Activated naive CD4-positive, alpha-beta T cell treated with anti-CD3 and anti-CD28 coated beads for 36 hours (primary cell): ENCODE data around the gene CD247. TPM values are rescaled to one million over a fixed set of nuclear protein-coding genes. Genes with fewer than 3 reads are reported as not detected.

Source experiments
- CTCF ChIA-PET: fragments of 350-600 bp; sonication (Branson Sonifier 250); formaldehyde crosslinking; loops from one replicate; lab custom pipeline; 2021; ENCODE audit warnings: antibody characterized with exemption; lab: Charles Lee
- DNase-seq: peaks from one replicate; pipeline ENCODE4 v3.0.0-alpha.2; 2020
- H3K27ac Mint-ChIP-seq: one replicate; pipeline ENCODE4 v1.8.0; 2021; ENCODE audit warnings: mild to moderate bottlenecking, mixed read lengths
- H3K27me3 Mint-ChIP-seq: one replicate; pipeline ENCODE4 v1.8.0; 2021; ENCODE audit warnings: low read depth, mixed read lengths
- H3K36me3 Mint-ChIP-seq: one replicate; pipeline ENCODE4 v1.8.0; 2021; ENCODE audit warnings: low read depth, mixed read lengths
- H3K4me1 Mint-ChIP-seq: one replicate; pipeline ENCODE4 v1.8.0; 2021; ENCODE audit warnings: low read depth, mixed read lengths
- H3K4me3 Mint-ChIP-seq: one replicate; pipeline ENCODE4 v1.8.0; 2021; ENCODE audit warnings: mild to moderate bottlenecking, moderate library complexity, mixed read lengths
- H3K9me3 Mint-ChIP-seq: one replicate; pipeline ENCODE4 v1.8.0; 2021; ENCODE audit warnings: mixed read lengths
- intact Hi-C: fragments of 100-400 bp; cut with micrococcal nuclease; formaldehyde crosslinking; loops from one replicate; pipeline ENCODE4 v1.15.1; 2023
- total RNA-seq, 2 experiments: library from RNA; stranded (reverse); gene quantifications; one replicate each; pipeline ENCODE4 v1.2.3, GENCODE V29; 2021

Gene CD247
- total RNA-seq, 2 experiments from 2014 or later: 73.5 to 78.3 TPM

- intact Hi-C loops: no loop called here
- Mint-ChIP-seq H3K27ac (no peak overlapping the region), H3K9me3 (no peaks in the 10 kb centered on the region), H3K36me3 (peaks cover 4% of the 10 kb centered on the region), H3K27me3 (no peaks in the 10 kb centered on the region), H3K4me1 (peaks cover 8% of the 10 kb centered on the region), H3K4me3 (no peak overlapping the region)
- no peak for DNase-seq
- CTCF ChIA-PET: interaction anchor here (0.7 to 2.0 kb wide), 5 partner anchors 9 to 1055 kb away, joined by 3 to 7 read pairs (median 4); no protein-coding TSS in a partner anchor
Measured at GRCh38 chr1:167418391-167418790, 99.9 kb downstream of the CD247 start.

DNA sequence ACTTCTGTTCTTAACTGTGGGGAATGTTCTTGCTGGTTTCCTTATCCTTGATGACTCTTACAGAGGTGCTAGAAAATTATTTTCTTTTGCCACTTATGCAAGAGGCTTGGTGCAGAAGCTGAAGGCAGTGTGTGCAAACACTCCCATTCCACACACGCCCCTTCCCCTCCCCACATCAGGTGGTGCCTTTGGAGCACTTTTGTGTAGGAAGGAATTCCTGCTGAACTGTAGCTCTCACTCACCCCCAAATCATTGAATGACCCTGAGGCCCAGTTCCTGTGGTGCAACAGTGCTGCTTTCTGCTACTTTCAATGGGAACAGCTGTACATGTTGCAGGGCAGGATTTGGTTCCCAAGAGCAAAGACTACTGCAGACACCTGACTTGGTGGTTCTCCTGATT, 101.8 kb downstream of the CD247 start:
- Mint-ChIP-seq H3K27me3 (no peaks in the 10 kb centered on the region), H3K27ac (no peak overlapping the region), H3K4me1 (peaks cover 20% of the 10 kb centered on the region), H3K9me3 (no peaks in the 10 kb centered on the region), H3K4me3 (no peak overlapping the region), H3K36me3 (peaks cover 12% of the 10 kb centered on the region)
- CTCF ChIA-PET: interaction anchor here (1.4 to 1.5 kb wide), 2 partner anchors 117 to 124 kb away, joined by 3 read pairs; no protein-coding TSS in a partner anchor
- DNase-seq: no peak
- intact Hi-C loops: no loop called here

GRCh38 chr1:167413328-167413727, 105.0 kb downstream of the CD247 start:
- no peak overlapping the region for H3K27ac Mint-ChIP-seq
- DNase-seq: no peak
- CTCF ChIA-PET: interaction anchor here (0.7 to 3.3 kb wide), 4 partner anchors 98 to 145 kb away, joined by 3 to 13 read pairs (median 6); no protein-coding TSS in a partner anchor
- H3K4me1 Mint-ChIP-seq: peaks cover 20% of the 10 kb centered on the region
- H3K27me3 Mint-ChIP-seq: no peaks in the 10 kb centered on the region
- intact Hi-C loops: no loop called here
- no peak overlapping the region for H3K4me3 Mint-ChIP-seq
- peaks cover 19% of the 10 kb centered on the region for H3K36me3 Mint-ChIP-seq
- no peaks in the 10 kb centered on the region for H3K9me3 Mint-ChIP-seq

- CTCF ChIA-PET: interaction anchor here (0.7 to 3.3 kb wide), 5 partner anchors 98 to 220 kb away, joined by 3 to 13 read pairs (median 3); no protein-coding TSS in a partner anchor
- peaks cover 19% of the 10 kb centered on the region for H3K36me3 Mint-ChIP-seq
- no peak overlapping the region for H3K4me3 Mint-ChIP-seq
- intact Hi-C loops: no loop called here
- no peak for DNase-seq
- peaks cover 20% of the 10 kb centered on the region for H3K4me1 Mint-ChIP-seq
- H3K27ac Mint-ChIP-seq: no peak overlapping the region
- H3K27me3 Mint-ChIP-seq: no peaks in the 10 kb centered on the region
- H3K9me3 Mint-ChIP-seq: no peaks in the 10 kb centered on the region
Measured at GRCh38 chr1:167412920-167413319, 105.4 kb downstream of the CD247 start.

DNA sequence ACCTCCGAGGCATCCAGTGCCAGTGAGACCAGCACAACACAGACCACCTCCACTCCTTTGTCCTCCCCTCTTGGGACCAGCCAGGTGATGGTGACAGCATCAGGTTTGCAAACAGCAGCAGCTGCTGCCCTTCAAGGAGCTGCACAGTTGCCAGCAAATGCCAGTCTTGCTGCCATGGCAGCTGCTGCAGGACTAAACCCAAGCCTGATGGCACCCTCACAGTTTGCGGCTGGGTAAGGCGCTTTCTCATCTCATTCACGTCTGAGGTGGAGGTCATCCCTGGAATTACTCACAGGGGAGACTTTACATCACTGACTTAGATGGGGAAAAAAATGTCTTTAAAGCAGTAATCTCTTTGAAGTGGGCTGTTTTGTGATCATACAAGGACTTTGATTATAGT, 106.3 kb downstream of the CD247 start:
- Mint-ChIP-seq H3K36me3 (peaks cover 19% of the 10 kb centered on the region), H3K9me3 (no peaks in the 10 kb centered on the region), H3K4me3 (no peak overlapping the region), H3K27me3 (no peaks in the 10 kb centered on the region), H3K27ac (no peak overlapping the region), H3K4me1 (peaks cover 20% of the 10 kb centered on the region)
- no peak for DNase-seq
- intact Hi-C loops: no loop called here
- CTCF ChIA-PET: interaction anchor here (0.8 to 3.3 kb wide), 9 partner anchors 31 to 146 kb away, joined by 3 to 13 read pairs (median 3); no protein-coding TSS in a partner anchor

DNA sequence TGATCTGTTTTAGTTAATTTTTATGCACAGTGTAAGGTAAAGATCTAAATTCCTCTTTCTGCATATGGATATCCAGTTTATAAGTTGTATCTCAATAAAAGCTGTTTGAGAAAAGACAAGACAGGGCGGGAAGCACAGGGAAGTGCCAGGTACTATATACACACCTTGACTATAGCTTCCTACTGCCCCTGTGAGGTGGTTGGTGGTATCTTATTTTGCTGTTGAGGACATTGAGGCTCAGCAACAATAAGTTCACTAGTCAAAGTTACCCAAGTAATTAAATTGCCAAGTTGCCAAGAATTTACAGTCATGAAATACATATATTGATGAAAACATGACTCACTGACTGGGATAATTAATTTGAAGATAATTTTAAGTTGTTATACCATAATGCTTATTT, 109.1 kb downstream of the CD247 start:
- CTCF ChIA-PET: interaction anchor here (0.6 to 1.7 kb wide), 12 partner anchors 9 to 319 kb away, joined by 3 to 8 read pairs (median 3); partner anchors contain the start of genes CD247 and GPA33
- no peak overlapping the region for H3K4me3 Mint-ChIP-seq
- intact Hi-C loops: loop anchor here (2.0 to 5.0 kb wide), 2 partner anchors 140 to 342 kb away; no protein-coding TSS in a partner anchor
- H3K9me3 Mint-ChIP-seq: no peaks in the 10 kb centered on the region
- H3K36me3 Mint-ChIP-seq: peaks cover 19% of the 10 kb centered on the region
- H3K4me1 Mint-ChIP-seq: peaks cover 15% of the 10 kb centered on the region
- no peak for DNase-seq
- H3K27me3 Mint-ChIP-seq: no peaks in the 10 kb centered on the region
- no peak overlapping the region for H3K27ac Mint-ChIP-seq

- H3K4me1 Mint-ChIP-seq: peaks cover 12% of the 10 kb centered on the region
- peaks cover 19% of the 10 kb centered on the region for H3K36me3 Mint-ChIP-seq
- H3K27ac Mint-ChIP-seq: no peak overlapping the region
- intact Hi-C loops: loop anchor here (2.0 to 5.0 kb wide), 2 partner anchors 140 to 341 kb away; no protein-coding TSS in a partner anchor
- CTCF ChIA-PET: interaction anchor here (0.6 to 2.2 kb wide), 8 partner anchors 10 to 318 kb away, joined by 3 to 7 read pairs (median 4); partner anchors contain the start of gene GPA33
- DNase-seq: no peak
- no peaks in the 10 kb centered on the region for H3K27me3 Mint-ChIP-seq
- no peaks in the 10 kb centered on the region for H3K9me3 Mint-ChIP-seq
- no peak overlapping the region for H3K4me3 Mint-ChIP-seq
Measured at GRCh38 chr1:167408355-167408754, 110.0 kb downstream of the CD247 start.

- no peaks in the 10 kb centered on the region for H3K9me3 Mint-ChIP-seq
- H3K27me3 Mint-ChIP-seq: no peaks in the 10 kb centered on the region
- no peaks in the 10 kb centered on the region for H3K4me1 Mint-ChIP-seq
- H3K4me3 Mint-ChIP-seq: no peak overlapping the region
- CTCF ChIA-PET: interaction anchor here (0.6 to 1.3 kb wide), 3 partner anchors 125 to 326 kb away, joined by 3 to 8 read pairs (median 5); no protein-coding TSS in a partner anchor
- no peak overlapping the region for H3K27ac Mint-ChIP-seq
- no peak for DNase-seq
- peaks cover 5% of the 10 kb centered on the region for H3K36me3 Mint-ChIP-seq
- intact Hi-C loops: loop anchor here (5.0 kb wide), 1 partner anchor 338 kb away; no protein-coding TSS in a partner anchor
Measured at GRCh38 chr1:167404908-167405307, 113.4 kb downstream of the CD247 start.

GRCh38 chr1:167404161-167404888, 114.0 kb downstream of the CD247 start:
- intact Hi-C loops: no loop called here
- no peaks in the 10 kb centered on the region for H3K4me1 Mint-ChIP-seq
- CTCF ChIA-PET: interaction anchor here (0.6 to 1.3 kb wide), 2 partner anchors 126 to 130 kb away, joined by 5 to 8 read pairs; no protein-coding TSS in a partner anchor
- H3K36me3 Mint-ChIP-seq: peaks cover 4% of the 10 kb centered on the region
- no peaks in the 10 kb centered on the region for H3K9me3 Mint-ChIP-seq
- H3K27ac Mint-ChIP-seq: no peak overlapping the region
- H3K4me3 Mint-ChIP-seq: no peak overlapping the region
- no peak for DNase-seq
- H3K27me3 Mint-ChIP-seq: no peaks in the 10 kb centered on the region

DNA sequence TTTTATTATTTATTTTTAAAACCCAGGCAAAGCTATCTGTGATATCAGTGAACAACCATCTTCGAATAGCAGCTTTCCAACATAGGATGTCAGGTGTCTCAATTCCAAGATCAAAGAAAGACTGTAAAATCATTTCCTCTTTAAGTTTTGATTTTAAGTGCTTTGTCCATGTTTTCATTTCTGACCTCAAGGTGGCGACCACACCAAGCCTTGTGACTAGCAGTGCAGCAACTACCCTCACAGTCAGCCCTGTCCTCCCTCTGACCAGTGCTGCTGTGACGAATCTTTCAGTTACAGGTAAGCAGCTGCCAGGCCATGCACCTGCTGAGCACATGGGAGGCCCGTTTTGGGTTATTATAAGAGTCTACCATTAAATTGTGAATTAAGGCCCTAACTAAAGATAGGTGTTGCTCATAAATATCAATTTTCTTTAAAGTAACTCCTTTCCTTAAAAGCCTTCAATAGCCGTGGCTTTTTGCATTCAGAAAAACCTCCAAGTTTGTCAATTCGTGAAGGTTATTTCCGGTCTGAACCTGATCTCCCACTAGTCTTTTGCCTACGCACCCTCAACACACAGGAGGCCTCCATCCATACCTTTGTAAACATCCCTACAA, 117.0 kb downstream of the CD247 start:
- intact Hi-C loops: loop anchor here (1.0 to 2.0 kb wide), 4 partner anchors 41 to 139 kb away; no protein-coding TSS in a partner anchor
- H3K27ac Mint-ChIP-seq: no peak overlapping the region
- no peaks in the 10 kb centered on the region for H3K27me3 Mint-ChIP-seq
- H3K36me3 Mint-ChIP-seq: peaks cover 4% of the 10 kb centered on the region
- no peaks in the 10 kb centered on the region for H3K9me3 Mint-ChIP-seq
- no peaks in the 10 kb centered on the region for H3K4me1 Mint-ChIP-seq
- DNase-seq: peak; percentile 70
- CTCF ChIA-PET: interaction anchor here (0.6 to 3.0 kb wide), 25 partner anchors 10 to 445 kb away, joined by 3 to 44 read pairs (median 4); partner anchors contain the start of gene CD247
- no peak overlapping the region for H3K4me3 Mint-ChIP-seq

GRCh38 chr1:167400359-167400953, 117.9 kb downstream of the CD247 start:
- Mint-ChIP-seq H3K4me1 (no peaks in the 10 kb centered on the region), H3K27me3 (no peaks in the 10 kb centered on the region), H3K9me3 (no peaks in the 10 kb centered on the region), H3K36me3 (peaks cover under 1% of the 10 kb centered on the region), H3K27ac (no peak overlapping the region), H3K4me3 (no peak overlapping the region)
- CTCF ChIA-PET: interaction anchor here (0.6 to 3.0 kb wide), 12 partner anchors 9 to 157 kb away, joined by 3 to 44 read pairs (median 4); no protein-coding TSS in a partner anchor
- DNase-seq: no peak
- intact Hi-C loops: loop anchor here (2.0 kb wide), 1 partner anchor 134 kb away; no protein-coding TSS in a partner anchor
